Stimulated activated naive B cell treated with anti-CD40 and anti-IgM and Interleukin-4, amounts not matched to agents 10 μg/mL and 1 μg/mL and 100 μg/mL, for 72 hours (primary cell): ENCODE results near the gene ARMC12.
"Not testable (repeated sequence)": the region's sequence is repeated elsewhere in the genome, so short reads cannot be mapped to it uniquely, and the experiment has no call there.

ENCODE experiments used
- ATAC-seq, 2 donors: fragments of 150-1000 bp; cut with Tn5 transposase; replicated peaks; 2 replicates each; pipeline ENCODE4 v1.10.0; 2021; ENCODE audit warnings: moderate library complexity in 1 of 2
- DNase-seq: peaks from one replicate; pipeline ENCODE4 v3.0.0; 2021
- H3K27ac Mint-ChIP-seq: one replicate; pipeline ENCODE4 v1.8.0; 2022; ENCODE audit warnings: mild to moderate bottlenecking, mixed read lengths
- H3K27me3 Mint-ChIP-seq, 2 donors: one replicate each; pipeline ENCODE4 v1.8.0; 2022; ENCODE audit warnings: mixed read lengths in 2 of 2
- H3K36me3 Mint-ChIP-seq, 2 donors: one replicate each; pipeline ENCODE4 v1.8.0; 2022; ENCODE audit warnings: mixed read lengths in 2 of 2, mild to moderate bottlenecking in 1 of 2
- H3K4me1 Mint-ChIP-seq, 2 donors: one replicate each; pipeline ENCODE4 v1.8.0; 2022; ENCODE audit warnings: mixed read lengths in 2 of 2, mild to moderate bottlenecking in 1 of 2
- H3K4me3 Mint-ChIP-seq, 2 donors: one replicate each; pipeline ENCODE4 v1.8.0; 2022; ENCODE audit warnings: mild to moderate bottlenecking in 2 of 2, mixed read lengths in 2 of 2, moderate library complexity in 1 of 2
- H3K9me3 Mint-ChIP-seq, 2 donors: one replicate each; pipeline ENCODE4 v1.8.0; 2022; ENCODE audit warnings: mixed read lengths in 2 of 2, mild to moderate bottlenecking in 1 of 2

Gene ARMC12

DNA sequence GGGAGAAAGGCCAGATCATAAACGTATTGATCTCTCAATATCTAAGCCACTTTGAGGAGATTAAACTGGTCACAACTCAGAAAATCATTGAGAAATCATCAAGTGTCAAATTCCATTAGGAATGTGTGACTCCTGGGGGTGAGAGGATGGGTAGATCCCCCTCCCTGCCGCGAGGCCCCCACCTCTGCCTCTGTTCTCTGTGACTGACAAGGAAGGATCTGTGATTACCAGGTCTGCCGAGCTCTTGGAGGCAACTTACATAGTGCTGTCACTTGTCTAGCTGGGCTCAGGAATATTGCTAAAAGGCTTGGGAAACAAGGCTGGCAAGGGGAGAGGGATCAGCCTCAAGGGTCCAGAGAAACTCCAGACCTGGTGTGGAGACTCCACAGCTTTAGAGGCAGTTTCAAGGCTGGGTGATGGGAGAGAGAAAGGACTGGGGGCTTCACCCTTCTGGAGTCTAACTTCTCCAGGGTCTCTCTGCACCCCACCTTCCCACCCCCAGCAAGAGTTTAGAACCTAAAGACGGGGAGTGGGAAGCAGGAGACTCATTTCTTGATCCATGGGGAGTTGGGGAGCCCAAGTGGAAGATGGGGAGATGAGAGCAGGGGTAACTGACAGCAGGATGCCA lies 11.6 kb upstream of the ARMC12 start:
- no peak for ATAC-seq
- H3K36me3 Mint-ChIP-seq = no peaks in the 10 kb centered on the region
- DNase-seq = no peak
- no peak overlapping the region for H3K4me3 Mint-ChIP-seq
- no peak overlapping the region for H3K27ac Mint-ChIP-seq
- H3K4me1 Mint-ChIP-seq = peaks cover 47 to 65% of the 10 kb centered on the region in 2 donors
- peaks cover 0 to 6% of the 10 kb centered on the region in 2 donors for H3K27me3 Mint-ChIP-seq
- no peaks in the 10 kb centered on the region for H3K9me3 Mint-ChIP-seq

DNA sequence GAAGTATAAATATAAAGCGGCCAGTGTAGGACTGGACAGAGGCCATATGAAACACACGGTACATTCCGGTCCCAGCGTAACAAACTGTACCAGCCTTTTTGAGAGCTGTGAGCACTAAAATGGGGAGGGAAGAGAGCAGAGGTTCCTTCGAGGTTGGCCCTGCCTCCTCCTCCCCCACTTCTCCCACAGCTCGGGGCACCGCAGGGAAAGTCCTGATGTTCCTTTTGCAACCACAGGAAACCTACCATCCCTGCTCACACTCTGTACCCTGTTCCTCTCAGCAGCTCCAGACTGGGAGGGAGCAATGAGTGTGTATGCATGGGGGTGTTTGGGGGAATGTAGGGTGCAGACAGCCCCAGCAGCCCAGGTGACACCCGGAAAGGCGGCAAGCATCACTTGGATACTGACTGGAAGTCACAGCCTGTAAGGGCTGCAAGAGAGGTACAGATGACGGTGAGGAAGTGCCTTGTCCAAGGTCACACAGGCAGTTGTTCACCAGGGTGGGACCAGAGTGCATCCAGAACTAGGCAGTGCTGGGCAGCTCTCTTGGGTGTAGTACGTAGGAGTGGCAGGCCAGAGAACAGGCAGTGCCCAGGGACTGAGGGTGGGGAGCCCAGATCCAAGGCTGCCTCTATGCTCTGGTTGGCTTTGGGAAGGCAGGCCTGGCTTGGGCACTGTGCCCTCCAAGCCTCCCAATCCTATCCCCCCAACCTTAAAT lies 11.0 kb upstream of the ARMC12 start:
- no peaks in the 10 kb centered on the region for H3K36me3 Mint-ChIP-seq
- H3K9me3 Mint-ChIP-seq = no peaks in the 10 kb centered on the region
- DNase-seq (no peak), ATAC-seq (peak in 1 of 2 donors; percentile 24)
- H3K27ac Mint-ChIP-seq = no peak overlapping the region
- H3K27me3 Mint-ChIP-seq = peaks cover 0 to 6% of the 10 kb centered on the region in 2 donors
- H3K4me3 Mint-ChIP-seq = no peak overlapping the region
- peaks cover 41 to 65% of the 10 kb centered on the region in 2 donors for H3K4me1 Mint-ChIP-seq

DNA sequence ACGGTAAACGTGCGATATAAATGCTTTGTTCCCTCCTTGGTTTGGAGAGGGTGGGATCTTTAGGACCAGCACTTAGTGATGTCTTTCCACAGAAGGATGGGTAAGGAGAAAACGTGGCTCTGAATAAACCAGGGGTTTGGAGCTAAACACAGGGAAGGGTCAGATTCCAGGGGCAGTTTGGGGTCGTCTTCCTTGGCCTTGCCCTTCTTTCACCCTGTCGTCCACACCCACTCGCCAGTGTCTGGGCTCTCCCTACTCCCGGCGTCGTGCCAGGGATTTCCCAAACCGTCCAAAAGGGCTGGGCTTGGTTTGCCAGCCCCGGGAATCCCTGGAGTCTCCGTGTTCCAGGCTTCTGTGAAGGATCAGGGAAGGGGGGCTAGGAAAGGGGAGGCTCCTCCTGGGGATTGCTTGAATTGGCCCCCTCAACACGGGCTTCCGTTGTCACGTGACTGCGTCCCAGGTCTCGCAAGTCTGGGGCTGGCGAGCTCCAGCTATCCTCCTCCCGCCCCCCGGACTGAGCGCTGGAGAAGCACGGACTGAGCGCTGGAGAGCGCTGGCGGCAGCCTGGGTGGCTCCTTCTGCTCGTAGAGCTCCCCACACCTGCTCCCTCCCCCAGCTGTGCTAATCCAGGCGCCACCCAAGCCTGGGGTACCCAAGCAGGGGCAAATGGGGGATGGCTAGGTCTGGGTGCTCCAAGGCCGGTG lies 9.4 kb upstream of the ARMC12 start:
- H3K36me3 Mint-ChIP-seq = no peaks in the 10 kb centered on the region
- H3K27ac Mint-ChIP-seq = peak overlapping the region; percentile 10
- peaks cover 43 to 66% of the 10 kb centered on the region in 2 donors for H3K4me1 Mint-ChIP-seq
- peak overlapping the region; percentile 52 to 84 for H3K4me3 Mint-ChIP-seq
- ATAC-seq (peak; percentile 18), DNase-seq (no peak)
- H3K9me3 Mint-ChIP-seq = no peaks in the 10 kb centered on the region
- peaks cover 0 to 6% of the 10 kb centered on the region in 2 donors for H3K27me3 Mint-ChIP-seq

DNA sequence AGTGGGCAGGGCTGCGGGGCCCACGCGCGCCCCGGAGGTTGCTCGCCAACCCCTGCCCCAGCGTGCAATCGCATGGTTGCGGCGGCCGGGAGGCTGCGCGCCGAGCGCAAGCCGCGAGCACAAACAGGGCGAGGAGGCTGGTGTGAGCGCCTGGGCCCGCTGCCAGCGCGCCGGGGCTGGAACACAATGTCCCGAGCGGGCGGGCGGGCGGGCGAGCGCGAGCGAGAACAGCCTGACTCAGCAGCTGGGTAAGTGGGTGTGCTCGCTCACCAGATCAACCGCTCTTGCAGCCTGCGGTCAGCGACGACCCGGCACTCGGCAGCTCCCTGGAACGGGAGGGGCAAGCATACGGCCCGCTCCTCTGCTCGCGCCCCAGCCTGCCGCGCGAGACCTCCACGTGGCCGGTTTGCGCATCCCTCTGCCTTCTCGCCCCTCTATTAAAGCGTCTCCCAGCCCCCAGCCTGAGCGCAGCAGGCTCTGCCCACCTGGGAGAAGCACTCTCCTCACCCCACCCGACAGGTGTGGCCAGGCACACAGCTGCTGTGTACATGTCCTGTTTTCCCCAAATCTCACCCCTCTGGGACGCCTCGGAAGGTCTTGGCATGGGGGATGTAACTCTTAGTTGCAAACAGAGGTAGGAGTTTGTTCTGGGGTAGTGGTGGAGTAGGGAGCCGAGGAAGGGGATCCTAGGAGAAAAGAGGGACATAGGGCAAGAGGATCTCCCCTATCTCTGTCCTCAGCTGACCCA lies 8.7 kb upstream of the ARMC12 start:
- peaks cover 49 to 73% of the 10 kb centered on the region in 2 donors for H3K4me1 Mint-ChIP-seq
- peak overlapping the region; percentile 68 for H3K27ac Mint-ChIP-seq
- DNase-seq (peak; percentile 70), ATAC-seq (peak; percentile 44 to 46)
- H3K9me3 Mint-ChIP-seq = no peaks in the 10 kb centered on the region
- H3K27me3 Mint-ChIP-seq = peaks cover 0 to 6% of the 10 kb centered on the region in 2 donors
- peak overlapping the region; percentile 82 to 84 for H3K4me3 Mint-ChIP-seq
- no peaks in the 10 kb centered on the region for H3K36me3 Mint-ChIP-seq

DNA sequence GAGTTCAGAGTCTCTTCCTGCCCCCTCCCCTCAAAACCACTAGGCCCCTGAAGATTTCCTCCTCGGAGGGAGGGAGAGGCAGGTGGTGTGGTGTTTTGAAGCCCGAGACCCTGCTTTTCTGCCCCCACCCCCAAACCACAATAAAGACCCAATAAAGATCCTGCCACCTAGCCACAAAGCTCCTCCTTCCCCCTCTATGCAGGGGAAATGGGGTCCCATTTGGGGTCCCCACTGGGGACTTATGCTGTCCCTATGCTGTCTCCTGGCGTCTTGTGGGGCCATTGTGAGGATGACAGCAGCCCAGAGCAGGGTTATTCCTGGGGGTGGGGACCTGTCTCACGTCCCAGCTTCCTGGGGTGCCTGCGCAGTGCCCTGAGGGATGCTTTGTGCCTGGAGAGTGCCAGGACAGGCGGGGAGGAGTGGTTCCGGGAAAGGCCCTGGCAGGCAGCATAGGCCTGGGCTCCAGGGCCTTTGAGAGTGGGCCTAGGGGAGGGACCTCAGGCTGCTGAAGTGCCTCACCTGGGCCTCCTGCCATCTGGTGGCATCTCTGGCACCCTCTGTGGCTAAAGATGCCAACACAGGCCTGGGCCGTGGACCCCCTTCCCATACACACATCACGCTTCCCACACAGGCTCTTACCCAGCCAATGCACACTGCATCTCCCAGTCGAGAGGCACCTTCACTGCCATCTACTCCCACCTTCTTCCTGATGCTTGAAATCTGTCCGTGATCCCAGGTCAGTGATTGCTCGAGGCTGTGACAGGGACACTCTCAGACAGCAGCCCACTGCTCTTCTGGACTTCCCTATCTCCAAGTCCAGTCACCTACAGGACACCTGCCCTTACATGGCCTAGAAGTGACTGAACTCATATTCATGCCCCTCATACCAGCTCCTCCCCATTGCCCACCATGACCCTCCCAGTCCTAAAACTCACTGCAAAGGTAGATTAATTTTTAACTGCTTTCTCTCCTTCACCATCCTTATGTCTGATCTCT lies 7.9 kb upstream of the ARMC12 start:
- Mint-ChIP-seq H3K27ac (no peak overlapping the region), H3K36me3 (no peaks in the 10 kb centered on the region), H3K4me1 (peaks cover 50 to 76% of the 10 kb centered on the region in 2 donors), H3K9me3 (no peaks in the 10 kb centered on the region), H3K4me3 (peak overlapping the region in 1 of 2 donors; percentile 84), H3K27me3 (peaks cover 0 to 6% of the 10 kb centered on the region in 2 donors)
- no peak for DNase-seq
- no peak for ATAC-seq

DNA sequence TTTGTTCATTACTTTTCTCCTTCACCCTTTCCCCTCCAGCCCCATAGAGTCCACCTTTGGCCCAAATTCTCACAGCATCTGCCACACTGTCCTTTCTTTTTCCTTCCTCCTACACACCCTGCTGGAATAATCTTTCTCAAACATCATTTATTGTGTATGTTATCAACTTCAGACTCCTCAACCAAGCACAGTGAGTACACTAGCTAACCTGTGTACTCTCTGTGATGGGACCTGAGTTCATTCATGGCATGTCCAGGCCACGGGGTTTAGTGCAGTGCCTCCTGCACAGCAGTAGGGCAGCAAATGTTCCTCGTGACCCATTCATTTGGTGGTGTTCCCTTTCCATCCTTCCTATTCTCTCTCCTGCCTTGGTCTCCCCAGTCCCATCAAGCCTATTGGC lies 7.1 kb upstream of the ARMC12 start:
- ATAC-seq (no peak), DNase-seq (no peak)
- Mint-ChIP-seq H3K4me1 (peaks cover 50 to 76% of the 10 kb centered on the region in 2 donors), H3K27ac (no peak overlapping the region), H3K27me3 (peaks cover 0 to 6% of the 10 kb centered on the region in 2 donors), H3K9me3 (no peaks in the 10 kb centered on the region), H3K36me3 (no peaks in the 10 kb centered on the region), H3K4me3 (no peak overlapping the region)

DNA sequence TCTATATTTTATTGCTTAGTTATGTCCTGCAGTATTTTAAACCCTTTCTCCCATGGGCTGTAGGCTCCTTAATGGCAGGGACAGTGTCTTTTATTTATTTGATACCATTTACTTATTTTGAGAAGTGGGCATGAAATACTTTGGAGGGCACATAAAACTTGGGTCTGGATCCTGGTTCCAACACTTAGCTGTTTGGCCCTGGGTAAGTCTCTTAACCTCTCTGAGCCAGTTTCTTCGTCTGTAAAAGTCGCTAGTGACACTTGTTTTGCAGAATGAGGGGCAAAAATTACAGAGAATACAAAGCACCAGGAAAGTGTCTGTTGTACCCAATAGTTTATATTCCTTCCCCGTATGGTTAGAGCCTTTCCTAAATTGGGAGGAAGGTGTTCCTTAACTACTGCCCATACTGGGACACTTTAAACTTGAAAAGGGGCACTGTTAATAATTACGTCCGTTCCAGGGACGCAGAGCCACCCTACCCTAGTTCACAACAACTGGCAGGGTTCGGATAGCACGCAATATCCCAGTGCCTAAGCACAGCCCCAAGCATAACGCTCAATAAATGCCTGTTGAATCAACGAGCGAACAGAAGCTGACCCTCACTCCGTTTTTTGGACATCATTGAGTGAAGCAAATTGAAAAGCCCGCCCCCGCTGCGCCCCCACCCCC lies 6.0 kb upstream of the ARMC12 start:
- H3K36me3 Mint-ChIP-seq = no peaks in the 10 kb centered on the region
- no peak overlapping the region for H3K27ac Mint-ChIP-seq
- ATAC-seq = peak; percentile 10 to 15
- H3K4me3 Mint-ChIP-seq = peak overlapping the region; percentile 93 to 98
- H3K27me3 Mint-ChIP-seq = peaks cover 0 to 6% of the 10 kb centered on the region in 2 donors
- DNase-seq = no peak
- H3K9me3 Mint-ChIP-seq = no peaks in the 10 kb centered on the region
- peaks cover 46 to 69% of the 10 kb centered on the region in 2 donors for H3K4me1 Mint-ChIP-seq

DNA sequence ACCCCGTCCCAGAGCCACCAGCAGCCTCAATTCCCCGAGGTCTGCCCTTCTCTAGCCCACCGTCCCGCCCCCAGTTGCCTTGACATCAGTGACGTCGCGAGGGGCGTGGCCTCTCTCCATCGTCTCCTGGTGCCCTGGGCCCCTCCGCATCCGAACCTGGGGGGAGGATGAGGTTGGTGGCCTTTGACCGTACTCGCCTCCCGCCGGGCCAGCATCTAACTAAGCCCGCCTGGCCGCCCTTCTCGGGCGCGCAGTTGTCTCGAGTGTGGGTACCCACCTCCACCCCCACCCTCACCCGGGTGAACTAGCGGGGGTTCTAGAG lies 5.5 kb upstream of the ARMC12 start:
- Mint-ChIP-seq H3K4me3 (peak overlapping the region; percentile 93 to 98), H3K9me3 (no peaks in the 10 kb centered on the region), H3K4me1 (peaks cover 44 to 69% of the 10 kb centered on the region in 2 donors), H3K27me3 (peaks cover 0 to 6% of the 10 kb centered on the region in 2 donors), H3K36me3 (no peaks in the 10 kb centered on the region), H3K27ac (peak overlapping the region; percentile 97)
- peak; percentile 68 to 74 for ATAC-seq
- DNase-seq = peak; percentile 89

DNA sequence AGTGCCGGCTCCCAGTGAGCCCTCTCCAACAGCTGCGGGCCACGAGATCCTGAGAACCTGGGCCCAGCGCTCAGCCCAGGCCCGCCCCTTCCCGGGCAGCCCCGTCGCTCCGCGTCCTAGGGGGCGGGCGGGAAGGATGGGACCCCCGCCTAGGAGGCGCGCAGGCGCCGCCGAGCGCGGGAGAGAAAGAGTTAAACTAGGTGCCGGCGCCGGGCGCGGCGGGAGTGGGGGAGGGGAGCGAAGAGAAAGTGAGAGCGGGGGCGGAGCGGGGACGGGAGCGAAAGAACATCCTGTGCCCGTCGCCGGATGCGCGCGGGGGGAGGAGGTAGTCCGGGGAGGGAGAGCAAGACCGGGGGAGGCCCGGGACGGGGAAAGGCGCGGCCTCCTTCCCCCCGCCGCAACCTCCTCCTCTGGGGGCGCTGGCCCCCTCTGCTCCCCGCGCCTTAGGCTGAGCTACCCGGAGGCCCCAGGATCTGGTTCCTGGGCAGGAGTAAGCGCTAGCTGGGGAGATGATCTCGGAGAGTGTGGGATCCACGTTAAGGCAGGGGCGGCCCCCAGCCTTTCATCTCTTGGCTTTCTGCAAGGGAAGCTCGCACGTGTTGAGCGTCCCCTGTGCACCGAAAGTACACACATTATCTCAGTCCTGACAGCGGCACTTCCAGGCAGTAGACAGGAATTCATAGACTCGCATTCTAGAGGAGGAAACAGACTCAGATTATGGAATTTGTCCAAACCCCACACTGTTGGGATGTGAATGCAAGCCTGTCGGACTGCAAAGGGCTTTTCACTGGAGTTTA lies 4.9 kb upstream of the ARMC12 start:
- DNase-seq = peak; percentile 88
- Mint-ChIP-seq H3K36me3 (no peaks in the 10 kb centered on the region), H3K27ac (peak overlapping the region; percentile 97), H3K9me3 (no peaks in the 10 kb centered on the region), H3K4me3 (peak overlapping the region; percentile 93 to 98), H3K4me1 (peaks cover 39 to 66% of the 10 kb centered on the region in 2 donors), H3K27me3 (peaks cover 0 to 1% of the 10 kb centered on the region in 2 donors)
- ATAC-seq = peak; percentile 63 to 70

DNA sequence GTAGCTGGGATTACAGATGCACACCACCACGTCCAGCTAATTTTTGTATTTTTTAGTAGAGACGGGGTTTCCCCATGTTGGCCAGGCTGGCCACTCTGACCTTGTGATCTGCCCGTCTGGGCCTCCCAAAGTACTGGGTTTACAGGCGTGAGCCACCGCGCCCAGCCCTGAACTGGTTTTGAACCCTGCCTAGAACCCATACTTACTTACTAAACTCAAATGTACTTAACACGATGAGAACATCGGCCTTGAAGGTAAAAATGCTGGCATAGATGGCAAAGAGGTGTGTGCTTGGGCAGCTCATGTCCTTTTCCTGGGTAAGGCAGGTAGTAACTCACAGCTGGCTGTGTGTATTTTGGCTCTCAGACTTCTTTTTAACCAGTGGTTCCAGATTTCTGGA lies 3.2 kb upstream of the ARMC12 start:
- ATAC-seq = no peak
- H3K4me1 Mint-ChIP-seq = peaks cover 33 to 58% of the 10 kb centered on the region in 2 donors
- H3K36me3 Mint-ChIP-seq = no peaks in the 10 kb centered on the region
- DNase-seq = no peak
- H3K27me3 Mint-ChIP-seq = no peaks in the 10 kb centered on the region
- no peaks in the 10 kb centered on the region for H3K9me3 Mint-ChIP-seq
- no peak overlapping the region for H3K27ac Mint-ChIP-seq
- no peak overlapping the region for H3K4me3 Mint-ChIP-seq

DNA sequence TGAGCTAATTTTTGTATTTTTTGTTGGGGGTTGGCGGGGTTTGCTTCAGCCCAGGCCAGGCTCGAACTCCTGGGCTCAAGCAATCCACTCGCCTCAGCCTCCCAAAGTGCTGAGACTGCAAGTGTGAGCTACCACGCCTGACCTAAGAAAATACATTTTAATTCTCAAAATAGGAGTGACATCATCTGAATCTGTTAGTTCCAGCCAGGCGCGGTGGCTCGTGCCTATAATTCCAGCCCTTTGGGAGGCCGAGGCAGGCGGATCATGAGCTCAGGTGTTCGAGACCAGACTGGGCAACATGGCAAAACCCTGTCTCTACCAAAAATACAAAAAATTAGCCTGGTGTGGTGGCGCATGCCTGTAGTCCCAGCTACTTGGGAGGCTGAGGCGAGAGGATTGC lies 2.5 kb upstream of the ARMC12 start:
- H3K9me3 Mint-ChIP-seq, DNase-seq, H3K4me3 Mint-ChIP-seq, ATAC-seq, H3K27me3 Mint-ChIP-seq, H3K36me3 Mint-ChIP-seq, H3K27ac Mint-ChIP-seq: not testable (repeated sequence)
- peaks cover 27 to 52% of the 10 kb centered on the region in 2 donors for H3K4me1 Mint-ChIP-seq

DNA sequence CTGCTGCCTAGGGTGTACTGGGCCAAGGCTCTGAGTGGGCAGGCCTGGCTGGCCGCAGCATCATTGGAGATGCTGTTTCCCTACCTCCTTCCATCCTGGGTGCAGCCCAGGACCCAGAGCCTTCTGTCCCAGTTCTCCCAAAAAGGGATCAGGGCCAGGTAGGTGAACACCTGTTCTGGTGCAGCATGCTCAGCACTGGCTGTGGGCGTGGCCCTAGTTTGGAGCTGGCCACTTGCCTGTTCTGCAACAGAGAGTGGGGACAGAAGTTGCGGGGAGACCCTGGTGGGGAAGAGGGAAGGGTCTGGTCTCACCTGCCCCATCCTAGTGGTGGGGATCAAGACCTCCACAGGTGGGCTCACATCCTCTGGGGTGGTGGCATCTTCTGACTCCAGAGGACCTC lies 1.4 kb upstream of the ARMC12 start:
- Mint-ChIP-seq H3K36me3 (no peaks in the 10 kb centered on the region), H3K4me3 (no peak overlapping the region), H3K9me3 (no peaks in the 10 kb centered on the region), H3K27me3 (no peaks in the 10 kb centered on the region), H3K4me1 (peaks cover 22 to 40% of the 10 kb centered on the region in 2 donors), H3K27ac (no peak overlapping the region)
- DNase-seq = no peak
- no peak for ATAC-seq
